GM12872 (cell line): ENCODE data around the gene ITPKC.

Source experiments
- TF ChIP-seq, protein P1 (sequence below): IDR thresholded peaks from 3 replicates; pipeline ENCODE4 v1.5.1; 2011; ENCODE audit warnings: low read depth, mild to moderate bottlenecking, low read length, moderate library complexity; ENCODE audit not compliant: insufficient read depth

Gene ITPKC

DNA sequence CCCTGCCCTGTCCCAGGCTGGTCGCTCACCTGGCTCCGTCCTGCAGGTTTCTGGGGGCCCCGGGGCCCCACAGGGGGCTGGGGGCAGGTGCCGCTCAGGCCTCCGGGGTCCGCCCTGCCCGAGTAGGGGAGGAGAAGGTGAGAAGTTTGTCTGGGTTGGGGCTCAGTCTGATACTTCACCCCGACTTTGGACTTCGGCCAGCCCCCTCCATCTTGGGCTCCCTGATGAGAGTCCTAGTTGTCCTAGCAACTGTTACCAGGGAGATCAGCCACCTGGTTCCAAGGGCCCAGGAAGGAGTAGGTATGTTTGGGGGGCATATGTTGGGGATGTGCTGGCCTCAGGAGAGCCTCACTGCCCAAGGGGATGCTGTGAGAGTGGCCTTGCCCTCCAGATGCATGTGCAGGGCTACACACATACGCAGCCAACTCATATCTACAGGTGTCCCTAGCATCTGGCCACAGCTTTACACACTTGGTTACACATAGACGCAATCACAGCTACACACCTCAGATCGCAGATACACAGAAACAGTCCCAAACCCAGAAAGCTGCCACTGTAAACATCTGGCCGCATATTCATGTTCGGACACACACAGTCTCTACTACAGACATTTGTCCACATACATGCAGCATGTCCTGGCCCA, 29.9 kb upstream of the ITPKC start:
- TF ChIP-seq, protein P1, sequence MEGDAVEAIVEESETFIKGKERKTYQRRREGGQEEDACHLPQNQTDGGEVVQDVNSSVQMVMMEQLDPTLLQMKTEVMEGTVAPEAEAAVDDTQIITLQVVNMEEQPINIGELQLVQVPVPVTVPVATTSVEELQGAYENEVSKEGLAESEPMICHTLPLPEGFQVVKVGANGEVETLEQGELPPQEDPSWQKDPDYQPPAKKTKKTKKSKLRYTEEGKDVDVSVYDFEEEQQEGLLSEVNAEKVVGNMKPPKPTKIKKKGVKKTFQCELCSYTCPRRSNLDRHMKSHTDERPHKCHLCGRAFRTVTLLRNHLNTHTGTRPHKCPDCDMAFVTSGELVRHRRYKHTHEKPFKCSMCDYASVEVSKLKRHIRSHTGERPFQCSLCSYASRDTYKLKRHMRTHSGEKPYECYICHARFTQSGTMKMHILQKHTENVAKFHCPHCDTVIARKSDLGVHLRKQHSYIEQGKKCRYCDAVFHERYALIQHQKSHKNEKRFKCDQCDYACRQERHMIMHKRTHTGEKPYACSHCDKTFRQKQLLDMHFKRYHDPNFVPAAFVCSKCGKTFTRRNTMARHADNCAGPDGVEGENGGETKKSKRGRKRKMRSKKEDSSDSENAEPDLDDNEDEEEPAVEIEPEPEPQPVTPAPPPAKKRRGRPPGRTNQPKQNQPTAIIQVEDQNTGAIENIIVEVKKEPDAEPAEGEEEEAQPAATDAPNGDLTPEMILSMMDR, result no peak

DNA sequence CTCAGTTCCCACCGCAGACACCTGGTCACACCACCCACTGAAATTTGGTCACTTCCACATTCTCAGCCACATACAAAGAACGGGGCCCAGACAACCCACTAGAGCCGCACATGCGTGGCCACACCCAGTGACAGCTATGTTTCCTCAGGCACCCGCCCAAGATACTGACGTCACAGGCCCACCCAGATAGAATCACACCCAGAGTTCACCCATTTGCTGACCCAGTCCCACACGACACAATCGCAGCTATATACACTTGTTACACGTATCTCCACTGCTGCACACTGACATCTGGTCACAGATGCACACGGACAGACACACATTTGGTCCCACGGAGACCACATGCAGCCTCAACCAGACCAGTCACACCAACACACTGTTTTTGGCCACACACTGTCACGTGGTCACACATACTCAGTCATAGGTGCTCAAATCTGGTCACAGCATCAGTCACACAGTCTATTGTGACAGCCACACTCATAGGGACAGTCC, 29.3 kb upstream of the ITPKC start:
- TF ChIP-seq, protein P1, result no peak

DNA sequence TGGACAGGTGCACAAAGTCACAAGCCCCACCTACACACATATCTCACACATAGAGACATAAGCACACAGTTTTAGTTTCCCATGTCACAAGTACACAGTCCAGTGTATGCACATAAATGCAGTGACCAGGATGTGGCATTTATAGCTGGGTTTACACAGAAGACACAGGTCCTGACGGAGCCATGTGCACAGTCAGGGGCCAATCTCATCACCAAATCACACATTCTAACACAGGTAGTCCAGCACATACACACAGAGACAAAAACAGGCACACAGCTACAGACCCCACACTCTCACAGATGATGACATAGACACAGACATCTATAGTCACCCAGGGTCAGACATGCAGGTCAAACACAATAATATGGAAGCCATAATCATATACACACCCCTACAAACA, 28.6 kb upstream of the ITPKC start:
- TF ChIP-seq, protein P1, result no peak

DNA sequence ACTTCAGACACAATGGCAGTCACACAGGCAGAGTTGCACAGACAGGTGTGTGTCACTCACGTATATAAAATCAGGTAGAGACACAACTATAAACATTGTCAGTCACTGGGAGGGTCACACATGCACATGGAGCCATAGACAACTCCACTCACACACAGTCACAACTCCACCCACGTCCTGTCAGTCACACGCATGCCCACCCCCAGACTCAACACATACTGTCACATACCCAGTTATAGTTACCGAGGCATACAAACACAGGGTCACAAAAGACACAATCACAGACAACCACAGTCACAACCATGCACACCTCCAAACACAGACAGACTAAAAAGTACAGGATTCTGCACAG, 27.9 kb upstream of the ITPKC start:
- TF ChIP-seq, protein P1, result no peak

DNA sequence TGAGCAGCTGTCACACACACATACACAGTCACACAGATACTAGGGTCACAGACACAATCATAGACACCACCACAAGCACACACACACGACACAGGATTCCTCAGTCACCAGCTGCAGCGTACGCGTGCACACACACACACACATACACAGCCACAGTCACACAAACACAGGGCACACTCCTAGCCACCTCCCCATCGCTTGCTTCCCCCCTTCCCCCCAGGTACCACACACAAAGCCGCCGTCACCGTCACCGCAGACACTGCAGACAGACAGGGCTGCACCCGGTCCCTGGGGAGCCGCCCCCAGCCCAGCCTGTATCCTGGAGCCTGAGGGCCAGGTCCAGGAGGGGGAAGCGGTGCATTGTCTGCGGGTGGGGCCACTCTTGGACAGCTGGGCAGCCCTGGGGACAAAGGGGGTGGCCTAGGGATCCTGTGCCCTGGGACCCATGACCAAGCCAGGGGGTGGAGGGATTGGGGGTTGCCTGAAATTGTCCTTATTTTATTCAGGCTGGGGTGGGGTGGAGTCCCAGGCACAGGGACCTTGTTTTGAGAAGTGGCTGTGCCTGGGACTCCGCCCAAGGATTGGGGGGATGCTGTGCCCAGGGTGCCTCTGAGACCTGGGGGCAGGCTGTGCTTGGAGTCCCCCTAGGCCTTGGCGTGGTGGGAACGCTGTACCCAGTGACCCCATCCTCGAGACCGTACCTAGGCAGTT, 27.4 kb upstream of the ITPKC start:
- TF ChIP-seq, protein P1, result no peak

DNA sequence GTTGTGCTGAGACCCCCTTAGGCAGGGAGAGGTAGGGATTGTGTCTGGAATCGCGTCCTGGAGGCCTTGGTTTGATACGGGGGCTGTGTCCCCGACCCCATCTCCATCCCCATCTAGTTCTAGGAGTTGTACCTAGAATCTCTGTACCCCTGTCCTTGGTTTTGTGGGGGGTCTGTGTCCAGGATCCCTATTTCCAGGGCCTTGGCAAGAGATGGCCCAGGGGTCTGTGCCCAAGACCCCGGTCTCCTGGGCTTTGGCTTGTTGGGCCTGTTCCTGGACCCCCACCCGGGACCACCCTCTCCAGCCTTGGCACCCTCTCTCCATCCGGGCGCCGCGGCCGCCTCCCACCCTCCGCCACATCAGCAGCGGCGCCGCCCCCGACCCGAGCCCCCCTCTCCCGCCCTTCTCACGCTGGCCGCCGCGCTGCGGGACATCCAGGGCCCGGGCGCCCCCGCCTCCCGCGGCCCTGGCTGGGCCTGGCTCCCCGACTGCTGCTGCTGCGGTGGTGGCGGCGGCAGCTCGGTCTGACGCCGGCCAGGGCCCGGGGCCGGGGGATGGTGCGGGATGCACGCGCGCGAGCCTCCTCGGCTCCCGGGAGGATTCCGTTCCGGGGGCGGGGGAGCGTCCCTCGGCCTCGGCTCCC, 26.7 kb upstream of the ITPKC start, which contains the start of gene NUMBL:
NUMBL (minus strand) TSS at position 602 of the 643 bp plus-strand sequence; CDS start at position 434, 168 bp downstream.
- TF ChIP-seq, protein P1, result no peak

DNA sequence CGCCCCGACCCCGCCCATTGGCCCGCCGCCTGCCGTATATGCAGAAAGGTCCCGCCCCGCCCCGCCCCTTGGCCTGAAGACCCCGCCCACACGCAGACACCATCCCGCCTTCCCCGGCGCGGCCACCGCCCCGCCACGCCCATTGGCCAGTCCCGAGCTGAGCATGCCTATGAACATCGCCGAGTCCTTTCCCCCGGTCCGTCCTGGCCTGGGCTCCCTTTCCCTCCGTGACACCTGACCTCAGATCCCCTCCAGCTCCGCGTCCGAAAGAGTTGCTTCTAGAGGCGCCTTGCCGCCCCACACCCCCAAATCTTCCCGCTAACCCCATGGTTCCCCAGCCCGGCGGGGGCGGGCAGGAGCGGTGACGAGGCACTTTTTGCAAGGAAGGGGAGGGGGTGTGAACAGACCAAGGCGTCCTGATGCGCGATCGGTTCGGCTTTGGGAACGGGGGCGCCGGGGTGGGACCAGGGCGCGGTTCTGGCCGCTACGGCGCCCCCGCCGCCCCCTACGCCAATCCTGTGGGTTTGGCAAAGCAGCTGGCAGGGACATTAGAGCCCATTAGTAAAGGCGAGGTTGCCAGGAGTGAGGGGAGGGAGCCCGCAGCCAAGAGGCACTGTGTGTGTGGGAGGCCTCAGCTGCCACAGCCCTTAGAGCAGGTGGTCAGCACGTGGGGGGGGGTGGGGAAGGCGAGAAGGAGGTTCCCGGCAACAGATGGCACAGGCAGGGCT, 26.1 kb upstream of the ITPKC start:
- TF ChIP-seq, protein P1, result no peak
